Left renal cortex interstitium (tissue), 4 donors: ENCODE results near the gene TLN1. TPM values are rescaled to one million over a fixed set of nuclear protein-coding genes. Genes with fewer than 3 reads are reported as not detected.

Experiments used
- DNase-seq, 4 donors: peaks; one replicate each; pipeline ENCODE4 v3.0.0-alpha.2; 2013; ENCODE audit warnings: low read depth in 4 of 4, low spot score in 2 of 4, missing footprints in 1 of 4
- polyA plus RNA-seq, 4 donors: library from polyadenylated mRNA; unstranded; fragments of 120-200 nt; gene quantifications; one replicate each; pipeline ENCODE4 v1.2.1, GENCODE V29; 2013; ENCODE audit not compliant: insufficient read length in 4 of 4

TLN1 gene
- polyA plus RNA-seq, 4 donors, result 144 to 186 (median 174) TPM

- DNase-seq, result no peak
Measured at GRCh38 chr9:35710818-35711500, 21.0 kb downstream of the TLN1 start.

- DNase-seq, result no peak
Measured at GRCh38 chr9:35708146-35708545, 23.8 kb downstream of the TLN1 start.

- DNase-seq, result no peak
Measured at GRCh38 chr9:35706951-35707350, 25.0 kb downstream of the TLN1 start.

- no peak for DNase-seq
Measured at GRCh38 chr9:35705836-35706430, 26.1 kb downstream of the TLN1 start.

GRCh38 chr9:35705372-35705771 lies 26.6 kb downstream of the TLN1 start:
- DNase-seq, result no peak

- DNase-seq, result no peak
Measured at GRCh38 chr9:35703906-35704672, 27.9 kb downstream of the TLN1 start.

- DNase-seq, result no peak
Measured at GRCh38 chr9:35702696-35703095, 29.3 kb downstream of the TLN1 start.

- DNase-seq, result no peak
Measured at GRCh38 chr9:35700942-35701341, 31.1 kb downstream of the TLN1 start.

- no peak for DNase-seq
Measured at GRCh38 chr9:35700031-35700430, 32.0 kb downstream of the TLN1 start.

GRCh38 chr9:35698231-35698630 lies 33.8 kb downstream of the TLN1 start:
- no peak for DNase-seq

- DNase-seq, result no peak
Measured at GRCh38 chr9:35697486-35697885, 34.5 kb downstream of the TLN1 start.

GRCh38 chr9:35696520-35697215 lies 35.3 kb downstream of the TLN1 start:
- DNase-seq, result no peak

- no peak for DNase-seq
Measured at GRCh38 chr9:35695943-35696401, 36.0 kb downstream of the TLN1 start.

- no peak for DNase-seq
Measured at GRCh38 chr9:35691757-35692301, 40.2 kb downstream of the TLN1 start.

GRCh38 chr9:35691334-35691650 lies 40.7 kb downstream of the TLN1 start:
- no peak for DNase-seq

- DNase-seq, result peak in 1 of 4 donors; percentile 64
Measured at GRCh38 chr9:35690614-35691333, 41.2 kb downstream of the TLN1 start.

GRCh38 chr9:35690294-35690613 lies 41.7 kb downstream of the TLN1 start:
- DNase-seq, result no peak

- peak in 1 of 4 donors; percentile 49 for DNase-seq
Measured at GRCh38 chr9:35689542-35690293, 42.3 kb downstream of the TLN1 start, which contains the start of gene TPM2. Gene TPM2 (minus strand): TSS chr9:35689925. CDS start chr9:35689817, 108 bp downstream.
